Right lobe of liver (tissue), 6 donors: ENCODE data around the gene ANKH. TPM values are rescaled to one million over a fixed set of nuclear protein-coding genes. Genes with fewer than 3 reads are reported as not detected.

Experiments used
- ATAC-seq, 4 donors: fragments of 200-7000 bp; cut with Tn5 transposase; one replicate each; pipeline ENCODE4 v1.9.1; 2020; ENCODE audit warnings: mild to moderate bottlenecking in 4 of 4, moderate library complexity in 4 of 4
- DNase-seq, 3 donors: peaks; one replicate each; pipeline ENCODE4 v3.0.0-alpha.2; 2020
- H3K27ac ChIP-seq, 3 donors: fragments of 200-600 bp; one replicate each; pipeline ENCODE4 v1.8.0; 2022
- H3K27me3 ChIP-seq, 2 donors: fragments of 200-600 bp; one replicate each; pipeline ENCODE4 v1.8.0; 2022
- H3K36me3 ChIP-seq, 4 donors: fragments of 200-600 bp; sonication (generic) in 1 of 4; one replicate each; pipeline versions ENCODE4 v1.5.1 to v1.8.0; 2017 to 2022; ENCODE audit warnings: control low read depth in 1 of 4
- H3K4me1 ChIP-seq, 4 donors: fragments of 200-600 bp; sonication (generic) in 1 of 4; one replicate each; pipeline versions ENCODE4 v1.5.1 to v1.8.0; 2017 to 2022; ENCODE audit warnings: control low read depth in 1 of 4
- H3K4me3 ChIP-seq, 3 donors: fragments of 200-600 bp; one replicate each; pipeline ENCODE4 v1.8.0; 2022
- H3K9me3 ChIP-seq, 4 donors: fragments of 200-600 bp; sonication (generic) in 1 of 4; one replicate each; pipeline versions ENCODE4 v1.5.1 to v1.8.0; 2017 to 2022; ENCODE audit warnings: control low read depth in 1 of 4
- POLR2A ChIP-seq: fragments of 450-650 bp; IDR thresholded peaks from one replicate; pipeline ENCODE4 v1.6.1; 2017; ENCODE audit warnings: antibody characterized with exemption, mild to moderate bottlenecking
- WGBS: methylation state at CpG from one replicate; pipeline ENCODE4 v1.1.6; 2018; ENCODE audit warnings: low coverage, low lambda C conversion rate; ENCODE audit not compliant: insufficient coverage; ENCODE audit errors: missing lambda C conversion rate; 5-methylcytosine and 5-hydroxymethylcytosine counted together
- intact Hi-C, 2 donors: fragments of 100-400 bp; cut with DNase I; formaldehyde crosslinking; loops; one replicate each; pipeline versions ENCODE4 v1.11.2 to v1.14.1; 2022
- total RNA-seq, 6 experiments: library from RNA; depleted of rRNA in 2 of 6; stranded (reverse); fragments of >200 nt in 2 of 6; fragmentation: NEBNext Ultra II Directional in 3 of 6; extraction: Animal tissue kit (Norgen Biotek cat#: 25700) in 3 of 6; gene quantifications; one replicate each; pipeline versions ENCODE4 v1.1.0 to v1.2.4, GENCODE V29; 2016 to 2023
- TF ChIP-seq, protein P1 (sequence below), 4 donors: fragments of 200-600 bp in 3 of 4; fragments of 450-650 bp in 1 of 4; IDR thresholded peaks; one replicate each; pipeline versions ENCODE4 v1.5.1 to v1.8.0; 2016 to 2022; ENCODE audit warnings: antibody characterized with exemption in 4 of 4, mild to moderate bottlenecking in 2 of 4
- donor health status: DM: no; HTN: yes; CAD: no.
- donor health status: DM: no; HTN: no; CAD: no.
- donor health status: DM: no; HTN: no; CAD: no.
- donor health status: DM: no; HTN: yes; CAD: no.
- donor health status: DM: no; HTN: yes; CAD: no.

Gene ANKH
- total RNA-seq, 6 experiments from 2014 or later = 38.5 to 121 (median 61.9) TPM

DNA sequence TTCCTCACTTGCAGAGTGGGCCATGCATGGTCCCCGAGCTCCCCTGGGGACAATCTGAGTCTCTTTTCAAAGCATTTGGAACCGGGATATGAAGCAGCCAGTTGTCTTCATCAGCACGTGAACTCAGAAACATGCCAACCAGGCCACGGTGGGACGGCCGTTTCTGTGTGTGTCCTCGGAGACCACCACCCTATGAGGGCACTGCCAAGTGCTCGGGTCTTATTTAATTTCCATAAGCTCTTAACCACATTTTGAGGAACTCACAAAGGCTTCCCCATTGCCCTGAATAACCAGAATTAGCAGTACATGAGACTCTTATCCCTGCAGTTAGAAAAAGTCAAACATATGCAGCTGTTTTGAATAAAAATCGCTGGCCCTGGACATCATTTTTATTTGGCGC is 146.9 kb downstream of the ANKH start:
- no peak for DNase-seq
- no peaks in the 10 kb centered on the region for H3K36me3 ChIP-seq
- TF ChIP-seq, protein P1, sequence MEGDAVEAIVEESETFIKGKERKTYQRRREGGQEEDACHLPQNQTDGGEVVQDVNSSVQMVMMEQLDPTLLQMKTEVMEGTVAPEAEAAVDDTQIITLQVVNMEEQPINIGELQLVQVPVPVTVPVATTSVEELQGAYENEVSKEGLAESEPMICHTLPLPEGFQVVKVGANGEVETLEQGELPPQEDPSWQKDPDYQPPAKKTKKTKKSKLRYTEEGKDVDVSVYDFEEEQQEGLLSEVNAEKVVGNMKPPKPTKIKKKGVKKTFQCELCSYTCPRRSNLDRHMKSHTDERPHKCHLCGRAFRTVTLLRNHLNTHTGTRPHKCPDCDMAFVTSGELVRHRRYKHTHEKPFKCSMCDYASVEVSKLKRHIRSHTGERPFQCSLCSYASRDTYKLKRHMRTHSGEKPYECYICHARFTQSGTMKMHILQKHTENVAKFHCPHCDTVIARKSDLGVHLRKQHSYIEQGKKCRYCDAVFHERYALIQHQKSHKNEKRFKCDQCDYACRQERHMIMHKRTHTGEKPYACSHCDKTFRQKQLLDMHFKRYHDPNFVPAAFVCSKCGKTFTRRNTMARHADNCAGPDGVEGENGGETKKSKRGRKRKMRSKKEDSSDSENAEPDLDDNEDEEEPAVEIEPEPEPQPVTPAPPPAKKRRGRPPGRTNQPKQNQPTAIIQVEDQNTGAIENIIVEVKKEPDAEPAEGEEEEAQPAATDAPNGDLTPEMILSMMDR (IDR thresholded peaks at IDR 0.05) = no peak
- no peak for TF ChIP-seq POLR2A
- no peak overlapping the region for H3K4me3 ChIP-seq
- H3K27me3 ChIP-seq = no peaks in the 10 kb centered on the region
- H3K4me1 ChIP-seq = peaks cover 0 to 23% (median 9%) of the 10 kb centered on the region in 4 donors
- no peak overlapping the region for H3K27ac ChIP-seq
- no peak for ATAC-seq
- no peaks in the 10 kb centered on the region for H3K9me3 ChIP-seq
- intact Hi-C loops = loop anchor here in 1 of 2 donors (5.0 kb wide), 1 partner anchor 278 kb away; no protein-coding TSS in a partner anchor
- 64% methylated on average over 9 of the region's 10 CpGs for WGBS

DNA sequence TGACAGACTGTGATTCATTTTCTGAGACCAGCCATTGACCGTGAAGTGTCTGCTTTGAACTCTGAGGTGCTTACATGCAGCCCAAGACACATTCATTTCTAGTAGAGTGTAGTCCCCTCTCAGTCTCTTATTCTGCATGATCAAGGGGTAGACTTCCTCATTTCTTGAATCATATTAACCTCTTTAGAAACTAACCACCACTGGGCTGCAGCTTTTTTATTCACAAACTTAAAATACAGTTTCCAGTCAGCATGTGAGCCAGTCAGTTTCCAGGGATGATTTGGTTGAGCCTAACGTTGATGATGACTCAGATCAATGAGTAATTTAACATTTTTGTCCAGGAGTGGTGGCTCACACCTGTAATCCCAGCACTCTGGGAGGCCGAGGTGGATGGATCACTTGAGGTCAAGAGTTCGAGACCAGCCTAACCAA is 147.9 kb downstream of the ANKH start:
- intact Hi-C loops = no loop called here
- Histone ChIP-seq H3K27ac (no peak overlapping the region), H3K4me1 (peaks cover 0 to 20% (median 7%) of the 10 kb centered on the region in 4 donors), H3K27me3 (no peaks in the 10 kb centered on the region), H3K9me3 (no peaks in the 10 kb centered on the region), H3K4me3 (no peak overlapping the region), H3K36me3 (no peaks in the 10 kb centered on the region)
- ATAC-seq (no peak), DNase-seq (no peak)
- 58% methylated on average over 3 of the region's 4 CpGs for WGBS
- TF ChIP-seq, protein P1 (IDR thresholded peaks at IDR 0.05) = no peak

DNA sequence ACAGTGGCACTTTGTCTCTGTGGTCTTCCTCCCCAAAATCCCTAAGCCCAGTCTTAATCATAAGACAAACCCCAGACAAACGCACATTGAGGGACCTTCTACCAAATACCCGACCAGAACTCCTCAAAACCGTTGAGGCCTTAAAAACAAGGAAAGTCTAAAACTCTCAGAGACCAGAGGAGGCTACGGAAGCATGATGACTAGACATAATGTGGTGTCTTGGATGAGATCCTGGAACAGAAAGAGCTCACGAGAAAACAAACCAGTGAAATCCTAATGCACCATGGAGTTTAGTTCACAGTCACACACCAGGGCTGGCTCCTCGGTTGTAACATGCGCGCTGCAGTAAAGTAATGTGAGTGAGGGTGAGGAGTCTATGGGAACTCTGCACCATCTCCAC is 148.7 kb downstream of the ANKH start:
- ATAC-seq = no peak
- Histone ChIP-seq H3K4me3 (no peak overlapping the region), H3K4me1 (peaks cover 0 to 13% (median 3%) of the 10 kb centered on the region in 4 donors), H3K27me3 (no peaks in the 10 kb centered on the region), H3K36me3 (no peaks in the 10 kb centered on the region), H3K9me3 (no peaks in the 10 kb centered on the region), H3K27ac (no peak overlapping the region)
- intact Hi-C loops = no loop called here
- WGBS = 93% methylated on average over 8 of the region's 8 CpGs
- TF ChIP-seq, protein P1 (IDR thresholded peaks at IDR 0.05) = no peak
- no peak for TF ChIP-seq POLR2A
- no peak for DNase-seq

DNA sequence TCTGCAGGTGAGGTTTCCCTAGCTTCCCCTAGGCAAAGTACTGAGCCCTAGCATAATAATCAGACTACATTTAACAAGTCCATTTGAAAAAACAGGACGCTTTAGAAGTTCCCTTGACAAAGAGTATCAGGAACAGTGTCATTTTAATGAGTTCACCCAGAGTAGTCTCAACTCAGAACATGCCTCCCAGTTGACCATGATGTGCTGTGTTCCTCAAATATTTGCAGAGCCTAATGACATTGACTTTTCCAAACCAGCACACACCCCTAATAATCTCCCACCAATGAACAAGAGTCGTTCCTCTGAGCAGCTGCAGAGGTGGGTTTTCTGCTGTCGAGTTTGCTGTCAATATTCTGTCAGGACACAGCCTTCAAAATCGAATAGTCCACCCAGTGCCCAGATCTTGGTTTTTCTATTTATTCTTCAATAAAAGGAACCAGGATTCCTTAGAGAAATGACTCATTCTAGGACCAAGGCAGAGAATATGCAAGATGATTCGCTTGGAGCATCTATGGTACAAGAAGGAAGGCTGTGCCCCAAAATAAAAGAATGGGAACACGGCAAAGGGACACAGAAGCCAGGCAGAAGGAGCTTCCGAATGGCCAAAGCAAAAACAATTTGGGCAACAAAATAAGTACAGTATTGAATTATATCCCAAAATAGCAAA is 149.5 kb downstream of the ANKH start:
- Histone ChIP-seq H3K4me1 (peaks cover 0 to 13% (median 1%) of the 10 kb centered on the region in 4 donors), H3K27me3 (no peaks in the 10 kb centered on the region), H3K27ac (peak overlapping the region in 2 of 3 donors; percentile 27 to 36), H3K9me3 (no peaks in the 10 kb centered on the region), H3K4me3 (no peak overlapping the region), H3K36me3 (no peaks in the 10 kb centered on the region)
- DNase-seq (no peak), ATAC-seq (peak; percentile 72 to 82 (median 76))
- 52% methylated on average over 7 of the region's 7 CpGs for WGBS
- TF ChIP-seq POLR2A = no peak
- TF ChIP-seq, protein P1 (IDR thresholded peaks at IDR 0.05) = no peak
- intact Hi-C loops = no loop called here
